GM19324 (cell line): ENCODE results near the gene SPECC1L.

Source experiments
- ATAC-seq: cut with Tn5 transposase; IDR thresholded peaks from one replicate; pipeline ENCODE4 v1.9.1; 2021; ENCODE audit warnings: mild to moderate bottlenecking, moderate library complexity; ENCODE audit not compliant: unreplicated experiment, low FRiP score

SPECC1L gene

GRCh38 chr22:24435861-24436371, 165.3 kb downstream of the SPECC1L start:
- no peak for ATAC-seq

- ATAC-seq = no peak
Observed at GRCh38 chr22:24436553-24436952, 165.9 kb downstream of the SPECC1L start.

GRCh38 chr22:24437091-24437490, 166.5 kb downstream of the SPECC1L start:
- ATAC-seq = no peak

GRCh38 chr22:24437741-24438328, 167.2 kb downstream of the SPECC1L start:
- no peak for ATAC-seq

GRCh38 chr22:24440270-24440717, 169.7 kb downstream of the SPECC1L start:
- no peak for ATAC-seq

GRCh38 chr22:24440718-24441405, 170.2 kb downstream of the SPECC1L start:
- no peak for ATAC-seq

GRCh38 chr22:24441406-24442351, 171.0 kb downstream of the SPECC1L start:
- ATAC-seq = no peak

GRCh38 chr22:24442352-24442744, 171.7 kb downstream of the SPECC1L start:
- ATAC-seq = no peak

GRCh38 chr22:24443668-24444067, 173.0 kb downstream of the SPECC1L start:
- no peak for ATAC-seq

GRCh38 chr22:24444251-24444650, 173.6 kb downstream of the SPECC1L start:
- no peak for ATAC-seq

GRCh38 chr22:24444729-24445466, 174.3 kb downstream of the SPECC1L start:
- no peak for ATAC-seq

GRCh38 chr22:24445481-24446259, 175.0 kb downstream of the SPECC1L start:
- ATAC-seq = no peak

- ATAC-seq = no peak
Observed at GRCh38 chr22:24446260-24446611, 175.6 kb downstream of the SPECC1L start.

- no peak for ATAC-seq
Observed at GRCh38 chr22:24450610-24451009, 180.0 kb downstream of the SPECC1L start.

GRCh38 chr22:24451162-24451561, 180.5 kb downstream of the SPECC1L start:
- ATAC-seq = no peak

- no peak for ATAC-seq
Observed at GRCh38 chr22:24453853-24454252, 183.2 kb downstream of the SPECC1L start.

- no peak for ATAC-seq
Observed at GRCh38 chr22:24455039-24455438, 184.4 kb downstream of the SPECC1L start.

GRCh38 chr22:24455751-24456426, 185.3 kb downstream of the SPECC1L start:
- no peak for ATAC-seq

GRCh38 chr22:24457894-24458420, 187.3 kb downstream of the SPECC1L start:
- ATAC-seq = no peak
